H1 (cell line): Measurements from ENCODE around the gene NMT1. TPM values are rescaled to one million over a fixed set of nuclear protein-coding genes. Genes with fewer than 3 reads are reported as not detected.

Experiments
- CTCF ChIA-PET: fragments of 300-600 bp; sonication (Branson Sonifier 250); formaldehyde crosslinking; loops from one replicate; lab custom pipeline; 2021; ENCODE audit not compliant: partially characterized antibody; lab: Charles Lee
- POLR2A ChIA-PET: fragments of 300-600 bp; sonication (Branson Sonifier 250); formaldehyde crosslinking; loops from one replicate; lab custom pipeline; 2021; ENCODE audit warnings: inconsistent platforms; ENCODE audit not compliant: partially characterized antibody; lab: Charles Lee
- DNase-seq, 2 experiments: peaks; one replicate each; pipeline versions ENCODE4 v3.0.0 to v3.0.0-alpha.2; 2010 to 2022; ENCODE audit warnings: low spot score in 2 of 2, low read depth in 1 of 2, mixed read lengths in 1 of 2
- FAIRE-seq: peaks from 2 replicates; lab custom pipeline; 2011; peaks lifted over from hg19 to GRCh38; lab: Jason Lieb, UNC
- H2AFZ ChIP-seq: 2 replicates; pipeline ENCODE4 v1.8.1; 2012; ENCODE audit warnings: low read length, inconsistent platforms
- H2AK5ac ChIP-seq: 2 replicates; pipeline ENCODE4 v1.6.1; 2013; ENCODE audit warnings: low read depth, low read length
- H2BK120ac ChIP-seq: replicated peaks from 2 replicates; pipeline ENCODE3; 2013; ENCODE audit warnings: low read depth, low read length, inconsistent platforms
- H2BK12ac ChIP-seq: 2 replicates; pipeline ENCODE4 v1.6.1; 2013; ENCODE audit warnings: low read depth, low read length
- H2BK15ac ChIP-seq: 2 replicates; pipeline ENCODE4 v1.6.1; 2013; ENCODE audit warnings: low read length
- H2BK20ac ChIP-seq: 2 replicates; pipeline ENCODE4 v1.6.1; 2013; ENCODE audit warnings: low read length
- H2BK5ac ChIP-seq: 2 replicates; pipeline ENCODE4 v1.6.1; 2013; ENCODE audit warnings: low read depth, low read length
- H3K14ac ChIP-seq: 2 replicates; pipeline ENCODE4 v1.6.1; 2013; ENCODE audit warnings: inconsistent platforms; ENCODE audit not compliant: insufficient read length
- H3K18ac ChIP-seq: 2 replicates; pipeline ENCODE4 v1.6.1; 2013; ENCODE audit warnings: low read length; ENCODE audit errors: extremely low read depth
- H3K23ac ChIP-seq: 2 replicates; pipeline ENCODE4 v1.6.1; 2013; ENCODE audit warnings: inconsistent platforms; ENCODE audit not compliant: insufficient read length
- H3K23me2 ChIP-seq: 2 replicates; pipeline ENCODE4 v1.6.1; 2013; ENCODE audit warnings: low read depth, low read length
- H3K27ac ChIP-seq: 2 replicates; pipeline ENCODE4 v1.6.1; 2011; ENCODE audit warnings: low read depth, low read length, inconsistent platforms
- H3K27me3 ChIP-seq, 4 experiments: replicated peaks in 1 of 4; 1 replicate in 1 of 4; 2 replicates in 3 of 4; pipeline versions ENCODE4 v1.6.1 to v1.8.1; 2011 to 2013; ENCODE audit warnings: low read length in 3 of 4, mild to moderate bottlenecking in 3 of 4, inconsistent platforms in 2 of 4, mixed read lengths in 2 of 4, moderate library complexity in 1 of 4; ENCODE audit not compliant: control insufficient read depth in 3 of 4, insufficient read depth in 3 of 4; ENCODE audit errors: extremely low read depth in 1 of 4
- H3K36me3 ChIP-seq, 4 experiments: 2 replicates each; pipeline versions ENCODE4 v1.6.1 to v1.8.1; 2011 to 2013; ENCODE audit warnings: mild to moderate bottlenecking in 4 of 4, low read length in 3 of 4, moderate library complexity in 2 of 4, control low read depth in 1 of 4, inconsistent platforms in 1 of 4; ENCODE audit not compliant: insufficient read depth in 4 of 4, control insufficient read depth in 2 of 4
- H3K4ac ChIP-seq: replicated peaks from 2 replicates; pipeline ENCODE3; 2013; ENCODE audit warnings: low read length, low read depth, mixed read lengths, inconsistent platforms; ENCODE audit not compliant: insufficient read length
- H3K4me1 ChIP-seq, 4 experiments: replicated peaks in 1 of 4; 1 replicate in 1 of 4; 2 replicates in 3 of 4; pipeline versions ENCODE4 v1.6.1 to v1.8.1; 2011 to 2013; ENCODE audit warnings: low read length in 3 of 4, inconsistent platforms in 2 of 4, mixed read lengths in 1 of 4; ENCODE audit not compliant: insufficient read depth in 4 of 4, control insufficient read depth in 3 of 4
- H3K4me2 ChIP-seq, 2 experiments: 2 replicates each; pipeline versions ENCODE4 v1.6.1 to v1.8.1; 2011 to 2013; ENCODE audit warnings: low read depth in 2 of 2, low read length in 2 of 2, control low read depth in 1 of 2, inconsistent platforms in 1 of 2, mild to moderate bottlenecking in 1 of 2; ENCODE audit not compliant: insufficient read depth in 1 of 2
- H3K4me3 ChIP-seq, 4 experiments: fragments of 200-600, 300-600 bp in 1 of 4; sonication (generic), shearing (Covaris generic), sonication (Bioruptor Twin) in 1 of 4; 2 replicates each; pipeline versions ENCODE4 v1.5.1 to v1.8.1; 2011 to 2016; ENCODE audit warnings: low read length in 4 of 4, low read depth in 3 of 4, control low read depth in 2 of 4, inconsistent platforms in 2 of 4, mild to moderate bottlenecking in 2 of 4, mixed read lengths in 1 of 4, moderate library complexity in 1 of 4; ENCODE audit not compliant: insufficient read depth in 2 of 4; ENCODE audit errors: extremely low read depth in 1 of 4
- H3K56ac ChIP-seq: replicated peaks from 2 replicates; pipeline ENCODE3; 2013; ENCODE audit warnings: low read depth, mild to moderate bottlenecking, mixed read lengths, low read length, inconsistent platforms; ENCODE audit not compliant: insufficient read length
- H3K79me1 ChIP-seq: 2 replicates; pipeline ENCODE4 v1.6.1; 2013; ENCODE audit warnings: low read depth, low read length, control low read depth
- H3K79me2 ChIP-seq, 2 experiments: 2 replicates each; pipeline versions ENCODE4 v1.6.1 to v1.8.1; 2012 to 2013; ENCODE audit warnings: low read length in 2 of 2, mild to moderate bottlenecking in 2 of 2, inconsistent platforms in 1 of 2; ENCODE audit not compliant: insufficient read depth in 2 of 2, control insufficient read depth in 1 of 2
- H3K9ac ChIP-seq, 4 experiments: replicated peaks in 1 of 4; 1 replicate in 1 of 4; 2 replicates in 3 of 4; pipeline versions ENCODE4 v1.6.1 to v1.8.1; 2011 to 2013; ENCODE audit warnings: low read depth in 3 of 4, low read length in 3 of 4, control low read depth in 2 of 4, mild to moderate bottlenecking in 2 of 4, moderate library complexity in 2 of 4, inconsistent platforms in 1 of 4; ENCODE audit errors: extremely low read depth in 1 of 4
- H3K9me3 ChIP-seq, 2 experiments: 2 replicates each; pipeline versions ENCODE4 v1.6.1 to v1.8.1; 2012 to 2013; ENCODE audit warnings: mild to moderate bottlenecking in 2 of 2, moderate library complexity in 2 of 2, control low read depth in 1 of 2, inconsistent platforms in 1 of 2, low read depth in 1 of 2, low read length in 1 of 2, mixed read lengths in 1 of 2; ENCODE audit not compliant: insufficient read depth in 2 of 2
- H4K20me1 ChIP-seq, 2 experiments: replicated peaks in 1 of 2; 2 replicates each; pipeline versions ENCODE3 to v1.8.1; 2011 to 2013; ENCODE audit warnings: inconsistent platforms in 2 of 2, low read length in 2 of 2, mild to moderate bottlenecking in 1 of 2; ENCODE audit not compliant: insufficient read depth in 2 of 2, control insufficient read depth in 1 of 2
- H4K5ac ChIP-seq: 2 replicates; pipeline ENCODE4 v1.6.1; 2013; ENCODE audit warnings: low read length, low read depth, mixed read lengths, inconsistent platforms; ENCODE audit not compliant: insufficient read length
- H4K8ac ChIP-seq: 2 replicates; pipeline ENCODE4 v1.8.0; 2013; ENCODE audit warnings: mild to moderate bottlenecking, moderate library complexity, low read length, inconsistent platforms; ENCODE audit not compliant: insufficient read depth; ENCODE audit errors: extremely low read depth
- H4K91ac ChIP-seq: replicated peaks from 2 replicates; pipeline ENCODE3; 2013; ENCODE audit warnings: low read length, mixed read lengths, inconsistent platforms; ENCODE audit not compliant: insufficient read length
- EZH2 ChIP-seq: fragments of 200-600 bp; sonication (generic); IDR thresholded peaks from 2 replicates; pipeline ENCODE4 v1.7.1; 2012; ENCODE audit warnings: low read depth, mild to moderate bottlenecking, moderate library complexity, low read length, inconsistent platforms; ENCODE audit not compliant: severe bottlenecking
- MAFK ChIP-seq: IDR thresholded peaks from 2 replicates; pipeline ENCODE4 v1.6.1; 2012; ENCODE audit warnings: low read depth, mild to moderate bottlenecking, improper control_type of control experiment, low read length
- WGBS, 2 experiments: shearing (Covaris generic) in 1 of 2; methylation state at CpG; one replicate each; pipeline versions ENCODE4 v1.1.6 to v1.1.7; 2013 to 2015; ENCODE audit warnings: low lambda C conversion rate in 2 of 2, mixed read lengths in 2 of 2, inconsistent platforms in 1 of 2, low coverage in 1 of 2, missing lambda C conversion rate in 1 of 2; ENCODE audit not compliant: insufficient replicate concordance in 2 of 2, insufficient coverage in 1 of 2, insufficient read length in 1 of 2; ENCODE audit errors: extremely low coverage in 1 of 2, missing lambda C conversion rate in 1 of 2; 5-methylcytosine and 5-hydroxymethylcytosine counted together
- polyA plus RNA-seq, 7 experiments: library from polyadenylated mRNA; depleted of rRNA in 3 of 7; stranded (reverse) in 5 of 7; unstranded in 2 of 7; fragments of >200 nt in 5 of 7; fragments of 200-250 nt in 2 of 7; gene quantifications; 1 replicate in 5 of 7; 2 replicates in 1 of 7; 4 replicates in 1 of 7; pipeline versions ENCODE4 v1.2.1 to v1.2.3, GENCODE V29; 2011 to 2013; ENCODE audit warnings: missing spikeins in 2 of 7, mixed read lengths in 2 of 7
- total RNA-seq: library from RNA; stranded (reverse); fragmentation: NEBNext Ultra II Directional; extraction: Animal tissue kit (Norgen Biotek cat#: 25700); gene quantifications from 2 replicates; pipeline ENCODE4 v1.2.1, GENCODE V29; 2021

NMT1 gene
- total and polyA plus RNA-seq, 2 of the 8 experiments (the other 6 are each of a cell fraction or from before 2014, with no cell fraction given), result 42.9 to 149 TPM

DNA sequence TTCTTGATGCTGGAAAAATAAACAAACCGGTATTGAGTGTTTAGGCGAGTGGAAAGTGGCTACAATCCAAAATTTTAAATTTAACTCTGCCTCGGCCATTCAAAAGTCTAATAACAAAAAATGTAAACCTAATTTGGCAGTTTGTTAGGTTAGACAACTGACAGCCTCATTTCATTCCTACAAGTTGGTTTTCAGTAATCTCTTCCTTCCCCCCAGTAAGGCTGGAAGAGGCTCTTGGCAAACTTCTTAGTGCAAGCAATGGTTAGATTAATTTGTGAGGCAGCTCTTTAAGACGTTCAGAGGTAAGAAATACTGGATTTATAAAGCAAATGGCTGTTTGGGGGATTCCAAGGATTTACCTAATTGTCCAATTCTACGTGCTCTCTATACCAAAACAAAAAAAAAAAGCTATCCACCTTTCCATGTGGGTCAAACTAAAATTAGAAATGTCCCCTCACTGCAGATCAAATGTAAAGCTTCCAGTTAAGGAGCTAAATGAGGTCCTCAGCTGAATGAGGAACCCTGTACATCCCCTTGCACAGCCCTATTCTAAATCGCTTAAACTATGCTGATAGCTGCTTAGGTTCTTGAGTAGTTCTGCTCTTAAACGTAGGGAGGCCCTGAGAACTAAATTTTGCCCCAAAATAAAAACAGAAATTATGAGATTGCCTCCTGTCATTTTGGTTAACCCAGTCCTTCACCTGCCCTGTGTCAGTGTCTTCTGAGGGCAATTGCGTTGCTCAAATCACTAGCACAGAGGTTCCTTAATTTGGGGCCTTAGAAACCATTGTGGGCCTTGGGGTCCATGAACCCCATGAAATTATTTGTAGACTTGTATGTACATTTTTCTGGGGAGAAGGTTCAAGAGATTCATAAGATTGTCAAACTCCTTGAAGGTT, 90.0 kb downstream of the NMT1 start:
- Histone ChIP-seq H3K36me3 (no peaks in the 10 kb centered on the region), H4K8ac (no peak overlapping the region), H3K4ac (no peak overlapping the region), H4K20me1 (peaks cover 5 to 10% of the 10 kb centered on the region in 2 experiments), H3K4me3 (peak overlapping the region in 3 of 4 experiments; percentile 77 to 93 (median 85); a peak in 5 of 8 replicates), H4K91ac (no peak overlapping the region), H3K27me3 (no peaks in the 10 kb centered on the region), H3K79me1 (peaks cover 3% of the 10 kb centered on the region; the same call in 1 of the 2 replicates), H2BK5ac (no peak overlapping the region), H2BK15ac (no peak overlapping the region), H2BK12ac (no peak overlapping the region), H2AFZ (no peak overlapping the region), H3K14ac (no peak overlapping the region), H3K79me2 (peaks cover 0 to 26% of the 10 kb centered on the region in 2 experiments; a peak in 2 of 4 replicates), H3K56ac (no peak overlapping the region), H3K4me2 (peak overlapping the region; percentile 70 to 86; a peak in 3 of 4 replicates), H2BK20ac (no peak overlapping the region), H3K9me3 (no peaks in the 10 kb centered on the region), H3K27ac (no peak overlapping the region), H3K4me1 (peaks cover 3 to 9% (median 6%) of the 10 kb centered on the region in 4 experiments; a peak in 6 of 7 replicates), H3K23ac (no peak overlapping the region), H3K18ac (no peak overlapping the region), H4K5ac (no peak overlapping the region), H2AK5ac (no peak overlapping the region), H3K9ac (no peak overlapping the region), H3K23me2 (peaks cover 10% of the 10 kb centered on the region), H2BK120ac (no peak overlapping the region)
- peak; percentile 1 for TF ChIP-seq EZH2
- TF ChIP-seq MAFK, result no peak
- WGBS, 2 experiments, result 60% methylated on average over 8 of the region's 8 CpGs; no CpG with 5 or more reads in 1 of the 2 experiments
- FAIRE-seq, result no peak
- DNase-seq, result no peak
- POLR2A ChIA-PET, result interaction anchor here (0.6 to 20.3 kb wide), 7 partner anchors 16 to 70 kb away, joined by 3 to 1076 read pairs (median 54); partner anchors contain the start of genes ACBD4, FMNL1, HEXIM2 and PLCD3
- CTCF ChIA-PET, result interaction anchor here (0.9 to 9.4 kb wide), 20 partner anchors 9 to 213 kb away, joined by 3 to 187 read pairs (median 7); partner anchors contain the start of genes ACBD4, FMNL1, HEXIM2 and PLCD3
